ENCODE data around the gene PKP4.

Gene PKP4

GRCh38 chr2:158602027-158602426 lies 145.3 kb downstream of the PKP4 start:
- DNase-seq, result no peak

DNA sequence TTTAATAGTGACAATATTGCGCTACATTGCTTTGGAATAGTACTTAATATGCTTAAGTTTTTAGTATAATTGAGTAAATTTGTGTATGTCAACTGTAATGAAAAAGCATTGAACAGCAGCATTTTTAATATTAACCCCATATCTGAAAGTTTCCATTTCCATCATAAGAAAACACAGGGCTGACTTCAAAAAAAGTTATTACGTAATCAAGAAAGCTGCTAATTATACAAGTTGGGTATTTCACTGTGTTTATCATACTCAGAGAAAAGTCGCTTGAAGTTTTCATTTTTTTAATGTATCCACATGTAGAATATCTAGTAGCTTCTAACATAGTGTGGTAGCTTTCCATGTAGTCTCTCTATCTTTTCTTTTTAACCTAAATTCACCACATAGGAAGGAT lies 146.5 kb downstream of the PKP4 start:
- no peak for DNase-seq

- DNase-seq, result no peak
Observed at GRCh38 chr2:158603986-158604385, 147.2 kb downstream of the PKP4 start.

DNA sequence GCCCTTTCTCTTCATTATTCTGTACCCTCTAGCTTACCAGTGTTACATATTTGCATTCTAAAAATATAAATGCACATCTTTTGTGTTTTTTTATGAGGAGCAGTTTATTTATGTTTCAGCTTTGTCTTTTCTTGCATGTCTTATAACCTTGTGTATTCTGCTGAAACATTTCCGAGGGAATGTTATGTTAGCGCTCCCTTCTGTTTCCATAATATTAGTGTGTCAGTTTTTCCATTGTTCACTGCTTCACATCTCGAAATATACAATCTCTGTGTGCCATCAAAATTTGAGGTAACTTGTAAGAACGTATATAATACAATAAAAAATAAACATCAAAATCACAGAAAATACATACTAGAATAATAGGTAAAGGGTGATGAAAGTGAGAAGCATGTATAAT lies 153.3 kb downstream of the PKP4 start:
- no peak for DNase-seq

DNA sequence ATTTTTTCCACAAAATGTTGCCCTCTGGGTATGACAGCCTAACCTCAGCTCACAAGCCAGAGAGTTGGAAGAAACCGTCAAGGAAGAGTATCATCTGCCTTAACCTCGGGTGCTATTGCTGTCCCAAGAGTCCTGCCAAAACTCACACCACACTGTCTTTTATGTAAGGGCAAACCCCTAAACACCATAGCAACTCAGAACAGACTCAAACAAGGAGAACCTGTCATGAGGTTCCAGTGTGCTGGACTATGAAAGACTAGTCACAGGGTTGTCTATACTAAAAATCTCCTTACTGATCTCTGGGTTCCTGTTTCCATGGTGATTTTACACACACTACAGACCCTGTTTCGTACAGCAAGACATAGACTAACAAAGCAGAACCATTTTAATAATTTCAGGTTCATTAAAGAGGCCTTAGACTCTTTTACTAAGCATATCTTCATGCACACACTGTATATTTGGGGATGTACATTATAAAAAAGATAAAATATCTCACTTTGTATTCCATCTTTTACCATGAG lies 159.8 kb downstream of the PKP4 start:
- no peak for DNase-seq

DNA sequence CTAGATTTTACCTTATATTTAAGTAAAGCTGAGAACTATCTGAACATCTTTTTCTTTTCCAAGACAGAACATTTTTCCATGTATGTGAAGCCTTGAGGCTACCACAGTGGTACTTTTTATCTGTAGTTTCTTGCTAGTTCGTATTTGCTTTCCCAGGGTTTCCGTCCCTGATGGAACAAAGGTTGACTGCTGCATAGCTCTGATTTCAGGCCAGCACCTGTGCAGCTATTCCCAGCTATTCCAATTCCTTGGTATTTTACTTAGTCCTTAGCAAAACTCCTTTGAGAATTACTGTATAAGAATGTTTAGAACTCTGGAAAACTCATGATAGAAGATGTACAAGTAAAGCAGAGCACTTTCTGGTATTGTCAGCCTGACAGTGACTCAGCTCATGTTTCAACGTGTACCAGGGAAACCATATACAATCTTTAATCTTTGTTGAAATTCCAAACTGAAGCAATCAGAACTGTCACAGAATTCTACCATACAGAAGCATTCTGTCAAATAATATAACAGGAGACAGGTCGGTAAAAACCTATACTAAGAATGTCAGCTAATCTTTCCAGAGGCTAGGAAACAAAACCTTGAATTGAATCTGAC lies 162.2 kb downstream of the PKP4 start:
- DNase-seq, result no peak

GRCh38 chr2:158619496-158619895 lies 162.7 kb downstream of the PKP4 start:
- DNase-seq, result no peak

DNA sequence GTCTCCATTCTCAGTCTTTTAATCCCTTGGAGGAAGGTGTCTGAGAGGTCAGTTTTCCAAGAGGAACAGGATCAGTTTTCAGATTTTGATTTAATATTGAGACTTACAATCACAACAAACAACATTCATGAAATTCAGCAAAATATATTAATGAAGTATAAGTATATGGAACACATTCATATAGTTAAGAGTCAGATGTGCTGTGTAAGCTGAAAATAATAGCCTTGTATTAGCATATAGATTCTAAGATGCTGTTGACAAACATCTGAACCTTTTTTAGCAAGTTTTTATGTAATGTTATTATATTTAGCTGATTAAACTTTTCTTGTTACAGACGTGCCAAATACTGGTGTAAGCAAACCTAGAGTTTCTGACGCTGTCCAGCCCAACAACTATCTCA lies 163.9 kb downstream of the PKP4 start:
- no peak for DNase-seq

- DNase-seq, result no peak
Observed at GRCh38 chr2:158624071-158624667, 167.4 kb downstream of the PKP4 start.

DNA sequence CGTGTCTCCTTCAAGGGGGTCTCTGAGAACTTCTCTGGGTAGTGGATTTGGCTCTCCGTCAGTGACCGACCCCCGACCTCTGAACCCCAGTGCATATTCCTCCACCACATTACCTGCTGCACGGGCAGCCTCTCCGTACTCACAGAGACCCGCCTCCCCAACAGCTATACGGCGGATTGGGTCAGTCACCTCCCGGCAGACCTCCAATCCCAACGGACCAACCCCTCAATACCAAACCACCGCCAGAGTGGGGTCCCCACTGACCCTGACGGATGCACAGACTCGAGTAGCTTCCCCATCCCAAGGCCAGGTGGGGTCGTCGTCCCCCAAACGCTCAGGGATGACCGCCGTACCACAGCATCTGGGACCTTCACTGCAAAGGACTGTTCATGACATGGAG lies 168.2 kb downstream of the PKP4 start:
- no peak for DNase-seq

- DNase-seq, result no peak
Observed at GRCh38 chr2:158629116-158629515, 172.4 kb downstream of the PKP4 start.

DNA sequence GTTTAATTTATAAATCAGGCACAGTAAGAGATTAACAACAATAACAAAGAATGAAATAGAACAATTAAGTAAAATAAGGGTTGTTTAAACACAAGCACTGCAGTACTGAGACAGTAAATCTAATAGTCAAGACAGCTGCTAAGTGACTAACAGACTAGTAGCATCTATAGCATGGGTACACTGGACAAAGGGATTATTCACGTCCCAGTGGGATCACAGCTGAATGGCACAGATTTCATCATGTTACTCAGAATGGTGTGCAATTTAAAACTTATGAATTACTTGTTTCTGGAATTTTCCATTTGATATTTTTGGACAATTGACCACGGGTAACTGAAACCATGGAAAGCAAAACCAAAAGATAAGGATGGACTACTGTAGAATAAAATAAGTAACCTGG lies 176.5 kb downstream of the PKP4 start:
- DNase-seq, result no peak

- no peak for DNase-seq
Observed at GRCh38 chr2:158634627-158635026, 177.9 kb downstream of the PKP4 start.

DNA sequence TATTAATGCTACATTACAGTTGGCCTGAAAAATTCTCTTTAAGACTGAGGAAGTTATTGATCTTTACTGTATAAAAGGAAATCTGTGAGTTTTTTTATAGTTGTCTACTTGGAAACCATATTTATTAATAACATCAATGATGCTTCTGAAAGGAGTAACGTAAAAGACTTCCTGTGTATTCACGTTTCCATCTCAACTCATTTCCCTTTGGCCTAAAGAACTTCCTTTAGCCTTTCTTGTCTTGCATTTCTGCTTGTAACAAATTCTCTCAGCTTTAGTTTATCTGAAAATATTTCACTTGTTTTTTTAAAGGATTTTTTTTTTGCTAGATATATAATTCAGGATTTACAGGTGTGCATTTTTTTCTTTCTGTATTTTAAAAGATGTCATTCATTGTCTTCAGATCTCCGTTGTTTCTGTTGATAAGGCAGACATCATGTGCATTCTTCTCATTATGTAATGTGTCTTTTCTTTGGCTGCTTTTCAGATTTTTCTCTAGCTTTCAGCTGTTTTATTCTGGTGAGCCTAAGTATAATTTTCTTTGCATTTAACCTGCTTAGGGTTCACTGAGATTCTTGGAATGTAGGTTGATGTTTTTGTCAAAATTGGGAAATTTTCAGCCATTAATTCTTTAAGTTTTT lies 179.3 kb downstream of the PKP4 start:
- no peak for DNase-seq

- DNase-seq, result no peak
Observed at GRCh38 chr2:158637357-158637756, 180.6 kb downstream of the PKP4 start.

DNA sequence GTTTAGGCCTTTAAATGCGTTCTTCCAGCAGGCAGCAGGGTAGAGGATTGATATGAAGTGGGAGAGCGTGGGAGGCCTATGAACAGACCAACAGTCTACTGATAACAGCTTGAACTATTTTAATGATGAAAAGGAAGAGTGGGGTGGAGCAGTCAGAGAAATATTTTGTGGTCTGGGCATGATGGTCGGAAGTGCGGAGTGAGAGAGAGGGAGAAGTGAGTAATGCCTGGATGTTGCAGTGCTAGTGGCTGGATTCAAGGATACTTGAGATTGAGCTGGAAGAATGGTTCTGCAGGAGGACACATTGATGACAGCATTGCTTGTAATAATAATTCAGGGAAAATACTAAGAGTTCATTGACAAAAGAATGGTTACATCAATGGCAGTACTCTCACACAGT lies 187.4 kb downstream of the PKP4 start:
- DNase-seq, result no peak

DNA sequence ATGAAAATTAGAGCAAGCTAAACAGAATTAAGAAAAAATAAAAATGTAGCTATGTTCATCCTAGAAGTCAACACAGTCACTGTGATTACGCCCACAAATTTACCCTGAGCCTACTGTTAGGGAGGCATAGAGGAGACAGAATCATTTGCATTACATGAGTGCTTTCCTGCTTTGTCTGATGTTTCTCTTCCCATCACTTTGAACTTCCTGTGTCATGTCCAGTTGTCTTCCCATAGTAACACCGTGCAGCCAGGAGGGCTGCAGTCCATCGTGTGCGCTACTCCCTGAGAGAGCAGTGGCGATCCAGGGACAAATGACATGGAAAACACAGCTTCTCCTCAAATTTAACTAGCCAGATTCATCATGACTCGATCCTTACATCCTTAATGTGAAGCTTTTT lies 188.5 kb downstream of the PKP4 start:
- DNase-seq, result no peak

- no peak for DNase-seq
Observed at GRCh38 chr2:158647436-158648231, 190.9 kb downstream of the PKP4 start.

DNA sequence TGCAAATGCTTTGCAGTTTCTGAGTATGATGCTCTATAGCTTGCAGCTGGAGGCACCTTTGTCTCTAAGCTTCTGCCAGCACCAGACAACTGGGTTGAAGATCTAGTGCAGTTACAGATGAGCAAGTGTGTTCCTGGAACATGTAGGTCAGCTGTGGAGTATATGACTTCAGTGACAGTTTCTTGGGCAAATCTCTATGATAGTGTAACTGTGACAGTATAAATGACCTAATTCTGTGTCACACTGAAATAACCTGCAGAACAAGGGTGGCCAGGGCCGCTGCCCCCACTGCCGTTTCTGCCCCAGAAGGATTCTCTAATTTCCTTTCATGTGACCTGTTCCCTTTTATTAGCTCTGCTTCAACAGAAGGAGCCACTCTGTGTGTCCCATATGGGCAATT lies 193.1 kb downstream of the PKP4 start:
- no peak for DNase-seq

DNA sequence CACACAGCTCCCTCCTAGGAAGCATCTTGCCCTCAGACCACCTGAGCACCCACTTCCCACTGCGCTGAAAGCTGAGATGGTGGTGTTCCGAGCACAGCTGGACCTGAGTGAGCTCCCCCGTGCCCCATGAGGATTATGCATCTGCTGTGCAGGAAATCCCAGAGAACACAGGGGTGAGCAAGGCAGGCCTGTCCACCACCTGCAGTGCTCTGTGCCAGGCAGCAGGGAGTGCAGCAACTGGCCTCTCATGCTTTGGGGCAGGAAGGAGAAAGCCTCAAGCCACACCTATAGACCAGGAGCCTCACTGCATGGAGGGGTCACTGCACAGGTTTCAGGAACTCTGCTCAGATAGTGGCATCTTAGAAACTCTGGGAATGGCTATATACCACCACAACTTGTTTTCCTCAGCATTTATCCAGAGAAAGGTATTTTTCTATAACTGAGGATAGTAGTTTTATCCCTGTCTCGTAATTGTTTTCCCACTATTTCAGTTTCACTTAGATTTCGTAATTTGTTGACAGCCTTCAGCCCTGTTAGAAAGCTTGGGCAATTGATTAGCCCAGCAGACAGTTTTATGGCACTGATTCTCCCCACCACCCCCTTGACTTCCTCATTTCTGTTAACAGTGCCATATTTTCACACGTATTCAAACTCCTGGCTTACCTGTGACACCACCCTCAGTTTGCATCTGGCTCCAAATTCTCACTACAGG lies 194.1 kb downstream of the PKP4 start:
- DNase-seq, result no peak

GRCh38 chr2:158651358-158652057 lies 194.8 kb downstream of the PKP4 start:
- DNase-seq, result no peak

DNA sequence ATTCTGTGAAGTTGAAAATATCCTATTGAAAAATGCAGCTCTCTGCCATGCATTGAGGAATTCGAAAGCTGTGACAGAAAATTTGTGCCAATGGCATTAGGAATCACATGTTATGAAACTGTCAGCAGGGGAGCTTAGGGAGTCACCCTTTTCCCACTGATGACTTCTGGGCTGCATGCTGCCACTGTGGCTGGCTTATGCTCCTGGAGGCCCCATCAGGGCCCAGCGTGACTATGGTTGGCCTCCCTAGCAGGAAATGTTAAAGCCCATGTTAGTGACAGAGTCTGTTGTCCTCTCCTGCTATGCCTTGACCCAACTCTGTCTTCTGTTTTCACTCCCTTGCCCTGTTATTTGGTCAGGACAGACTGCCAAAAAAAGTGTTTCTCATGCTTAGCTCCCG lies 198.9 kb downstream of the PKP4 start:
- DNase-seq, result no peak

Measured in NCI-H2107 (cell line).